Activated naive CD8-positive, alpha-beta T cell treated with anti-CD3 and anti-CD28 coated beads for 36 hours (primary cell): Measurements from ENCODE around the gene AQP10. TPM values are rescaled to one million over a fixed set of nuclear protein-coding genes. Genes with fewer than 3 reads are reported as not detected.
"Not testable (repeated sequence)": the region's sequence is repeated elsewhere in the genome, so short reads cannot be mapped to it uniquely, and the experiment has no call there.

Experiments used
- DNase-seq: peaks from one replicate; pipeline ENCODE4 v3.0.0; 2021
- H3K27ac Mint-ChIP-seq: one replicate; pipeline ENCODE4 v1.8.0; 2022; ENCODE audit warnings: mild to moderate bottlenecking, moderate library complexity, mixed read lengths
- H3K27me3 Mint-ChIP-seq: one replicate; pipeline ENCODE4 v1.8.0; 2022; ENCODE audit warnings: mild to moderate bottlenecking, mixed read lengths
- H3K36me3 Mint-ChIP-seq: one replicate; pipeline ENCODE4 v1.8.0; 2021; ENCODE audit warnings: mild to moderate bottlenecking, mixed read lengths
- H3K4me1 Mint-ChIP-seq: one replicate; pipeline ENCODE4 v1.8.0; 2021; ENCODE audit warnings: mixed read lengths
- H3K4me3 Mint-ChIP-seq: one replicate; pipeline ENCODE4 v1.8.0; 2022; ENCODE audit warnings: mild to moderate bottlenecking, moderate library complexity, mixed read lengths
- H3K9me3 Mint-ChIP-seq: one replicate; pipeline ENCODE4 v1.8.0; 2022; ENCODE audit warnings: mixed read lengths
- total RNA-seq, 2 experiments: library from RNA; stranded (reverse); gene quantifications; one replicate each; pipeline ENCODE4 v1.2.3, GENCODE V29; 2021

Gene AQP10
- total RNA-seq, 2 experiments from 2014 or later = not detected

DNA sequence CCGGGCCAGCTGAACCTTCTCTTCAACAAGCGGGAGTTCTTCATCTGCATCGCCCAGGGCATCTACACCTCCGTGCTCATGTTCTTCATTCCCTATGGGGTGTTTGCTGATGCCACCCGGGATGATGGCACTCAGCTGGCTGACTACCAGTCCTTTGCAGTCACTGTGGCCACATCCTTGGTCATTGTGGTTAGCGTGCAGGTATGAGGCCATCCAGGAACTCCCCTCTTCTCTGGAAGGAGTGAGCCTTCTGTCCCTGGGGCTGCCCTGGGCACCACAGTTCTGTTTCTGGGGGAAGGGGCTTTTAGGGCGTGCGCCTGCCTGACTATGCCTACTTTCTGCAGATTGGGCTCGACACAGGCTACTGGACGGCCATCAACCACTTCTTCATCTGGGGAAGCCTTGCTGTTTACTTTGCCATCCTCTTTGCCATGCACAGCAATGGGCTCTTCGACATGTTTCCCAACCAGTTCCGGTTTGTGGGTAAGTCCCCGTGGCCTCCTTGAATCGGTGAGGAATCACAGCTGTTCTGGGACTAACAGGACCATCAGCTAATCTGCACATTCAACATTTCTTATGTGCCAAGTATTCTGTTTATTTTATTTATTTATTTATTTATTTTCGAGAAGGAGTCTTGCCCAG, 25.5 kb downstream of the AQP10 start:
- no peaks in the 10 kb centered on the region for H3K9me3 Mint-ChIP-seq
- H3K36me3 Mint-ChIP-seq = peaks cover 63% of the 10 kb centered on the region
- peak overlapping the region; percentile 23 for H3K27ac Mint-ChIP-seq
- no peaks in the 10 kb centered on the region for H3K27me3 Mint-ChIP-seq
- no peak for DNase-seq
- H3K4me3 Mint-ChIP-seq = no peak overlapping the region
- peaks cover 58% of the 10 kb centered on the region for H3K4me1 Mint-ChIP-seq

DNA sequence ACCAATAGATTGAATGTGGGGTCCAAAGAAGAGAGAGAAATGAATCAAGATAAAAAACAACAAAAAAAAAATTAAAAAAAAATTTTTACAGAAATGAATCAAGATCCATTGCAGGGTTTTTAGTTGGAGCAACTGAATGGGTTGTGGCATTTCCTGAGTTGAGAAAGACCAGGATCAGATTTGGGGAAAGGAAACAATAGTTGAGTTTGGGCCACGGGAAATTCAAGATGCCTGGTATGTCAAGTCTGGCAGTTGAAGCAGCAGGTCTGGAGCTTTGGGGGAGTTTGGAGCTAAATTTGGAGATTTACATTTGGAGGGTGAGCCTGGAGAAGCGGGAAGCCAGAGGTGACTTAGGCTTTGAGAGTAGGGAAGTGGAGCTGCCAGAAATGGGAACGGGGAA, 27.1 kb downstream of the AQP10 start:
- Mint-ChIP-seq H3K4me1 (peaks cover 56% of the 10 kb centered on the region), H3K27ac (peak overlapping the region; percentile 13), H3K4me3 (no peak overlapping the region), H3K36me3 (peaks cover 50% of the 10 kb centered on the region), H3K27me3 (peaks cover 4% of the 10 kb centered on the region), H3K9me3 (no peaks in the 10 kb centered on the region)
- DNase-seq = no peak

DNA sequence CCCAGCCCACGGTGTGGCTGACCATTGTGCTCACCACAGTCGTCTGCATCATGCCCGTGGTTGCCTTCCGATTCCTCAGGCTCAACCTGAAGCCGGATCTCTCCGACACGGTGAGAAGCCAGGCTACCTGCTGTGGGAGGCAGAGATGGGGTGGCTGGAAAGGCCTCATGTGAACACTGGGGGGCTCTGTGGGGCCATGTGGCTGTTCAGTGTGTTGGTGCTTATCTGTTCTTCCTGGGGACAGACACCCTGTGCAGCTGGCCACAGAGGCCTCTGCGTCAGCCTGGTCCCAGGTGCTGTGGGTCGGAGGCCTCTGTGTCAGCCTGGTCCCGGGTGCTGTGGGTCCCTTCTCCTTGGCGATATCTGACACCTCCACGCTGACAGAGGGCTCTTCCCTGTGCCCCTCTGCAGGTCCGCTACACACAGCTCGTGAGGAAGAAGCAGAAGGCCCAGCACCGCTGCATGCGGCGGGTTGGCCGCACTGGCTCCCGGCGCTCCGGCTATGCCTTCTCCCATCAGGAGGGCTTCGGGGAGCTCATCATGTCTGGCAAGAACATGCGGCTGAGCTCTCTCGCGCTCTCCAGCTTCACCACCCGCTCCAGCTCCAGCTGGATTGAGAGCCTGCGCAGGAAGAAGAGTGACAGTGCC, 27.7 kb downstream of the AQP10 start:
- peak overlapping the region; percentile 13 for H3K27ac Mint-ChIP-seq
- H3K9me3 Mint-ChIP-seq = no peaks in the 10 kb centered on the region
- no peak for DNase-seq
- no peak overlapping the region for H3K4me3 Mint-ChIP-seq
- H3K36me3 Mint-ChIP-seq = peaks cover 45% of the 10 kb centered on the region
- peaks cover 4% of the 10 kb centered on the region for H3K27me3 Mint-ChIP-seq
- peaks cover 57% of the 10 kb centered on the region for H3K4me1 Mint-ChIP-seq

DNA sequence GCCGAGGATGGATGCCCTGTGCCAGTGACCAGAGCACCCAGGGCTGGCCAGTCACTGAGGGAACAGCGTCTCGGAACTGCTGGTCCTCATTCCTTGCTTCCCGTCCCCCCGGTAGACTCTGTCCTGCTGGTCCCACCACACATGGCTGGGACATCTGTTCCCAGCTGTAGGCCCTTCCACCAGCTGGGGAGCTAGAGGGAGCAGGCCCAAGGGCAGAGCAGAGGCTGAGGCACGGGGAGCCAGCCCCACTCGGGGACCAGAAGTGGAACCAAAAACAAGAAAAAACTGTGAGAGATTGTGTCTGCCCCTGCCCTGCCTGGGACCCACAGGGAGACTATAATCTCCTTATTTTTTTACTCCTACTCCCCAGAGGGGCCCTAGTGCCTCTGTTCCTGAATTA, 28.2 kb downstream of the AQP10 start:
- Mint-ChIP-seq H3K4me3 (no peak overlapping the region), H3K4me1 (peaks cover 57% of the 10 kb centered on the region), H3K27ac (peak overlapping the region; percentile 46), H3K36me3 (peaks cover 41% of the 10 kb centered on the region), H3K9me3 (no peaks in the 10 kb centered on the region), H3K27me3 (peaks cover 4% of the 10 kb centered on the region)
- no peak for DNase-seq

DNA sequence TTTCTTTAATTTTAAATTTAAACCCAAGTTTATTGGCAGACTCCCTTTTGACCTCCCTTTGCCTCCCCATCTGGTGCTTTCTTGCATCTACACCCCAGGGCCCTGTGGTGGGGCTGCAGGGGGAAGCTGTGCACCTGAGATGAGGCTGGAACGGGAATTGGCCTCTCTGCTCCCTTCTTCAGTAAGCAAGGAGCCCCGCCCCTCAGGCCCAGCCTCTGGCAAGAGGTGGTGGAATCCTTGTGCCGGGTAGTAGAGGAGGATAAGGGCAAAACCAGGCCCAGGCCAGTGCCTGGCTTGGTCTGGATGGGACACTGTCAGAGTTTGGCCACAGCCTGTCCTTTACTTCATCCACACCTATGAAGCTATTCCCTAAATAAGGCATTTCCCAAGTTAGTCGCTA, 29.5 kb downstream of the AQP10 start:
- DNase-seq = no peak
- H3K27me3 Mint-ChIP-seq = peaks cover 4% of the 10 kb centered on the region
- no peaks in the 10 kb centered on the region for H3K9me3 Mint-ChIP-seq
- H3K27ac Mint-ChIP-seq = no peak overlapping the region
- H3K4me3 Mint-ChIP-seq = no peak overlapping the region
- peaks cover 29% of the 10 kb centered on the region for H3K36me3 Mint-ChIP-seq
- peaks cover 47% of the 10 kb centered on the region for H3K4me1 Mint-ChIP-seq

DNA sequence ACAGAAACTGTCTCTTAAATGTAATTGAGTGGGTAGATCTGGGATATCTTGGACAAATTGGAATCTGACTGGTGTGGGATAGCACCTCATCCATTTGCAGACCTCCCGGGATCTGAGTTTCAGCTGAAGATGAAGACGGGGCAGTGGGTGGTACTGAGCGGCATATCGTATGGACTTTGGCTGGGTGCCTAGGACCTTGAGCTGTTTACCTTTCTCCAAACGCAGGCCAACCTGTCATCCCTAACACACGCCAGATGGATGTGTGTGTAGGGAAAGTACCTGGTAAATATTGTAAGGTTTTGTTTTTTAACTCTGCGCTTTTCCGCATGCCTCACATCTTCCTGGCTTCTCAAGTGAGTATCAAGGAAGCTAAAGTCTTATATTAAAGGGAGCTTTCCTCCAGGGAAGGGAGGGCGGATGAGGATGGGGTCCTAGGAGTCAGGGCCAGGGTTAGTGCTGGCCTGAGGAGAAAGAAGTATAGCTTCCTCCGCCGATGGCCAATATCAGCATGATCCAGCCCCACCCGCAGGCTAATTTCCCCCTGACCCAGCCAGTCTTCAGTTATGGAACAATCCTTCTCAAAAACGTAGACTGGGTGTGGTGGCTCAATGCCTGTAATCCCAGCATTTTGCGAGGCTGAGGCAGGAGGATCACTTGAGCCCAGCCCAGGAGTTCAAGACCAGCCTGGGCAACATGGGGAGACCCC, 30.6 kb downstream of the AQP10 start:
- H3K9me3 Mint-ChIP-seq = no peaks in the 10 kb centered on the region
- DNase-seq = no peak
- peaks cover 39% of the 10 kb centered on the region for H3K4me1 Mint-ChIP-seq
- H3K36me3 Mint-ChIP-seq = peaks cover 20% of the 10 kb centered on the region
- H3K4me3 Mint-ChIP-seq = no peak overlapping the region
- peaks cover 4% of the 10 kb centered on the region for H3K27me3 Mint-ChIP-seq
- H3K27ac Mint-ChIP-seq = no peak overlapping the region

DNA sequence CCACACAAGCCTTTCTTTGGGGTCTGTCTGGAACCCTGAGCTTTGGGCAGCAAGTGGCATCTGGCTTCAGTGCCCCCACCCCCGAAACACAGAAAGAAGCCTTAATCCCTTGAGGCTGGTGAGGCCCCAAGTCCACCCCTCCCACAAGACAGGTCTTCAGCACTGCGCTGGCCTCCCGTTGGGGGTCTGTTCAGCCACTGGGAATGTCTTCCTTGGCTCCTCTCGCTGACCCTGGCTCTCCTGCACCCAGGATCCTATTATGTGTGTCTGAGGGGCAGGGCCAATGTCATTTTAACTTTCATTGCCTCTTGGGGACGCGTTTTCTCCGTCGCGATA, 31.3 kb downstream of the AQP10 start:
- Mint-ChIP-seq H3K4me3 (peak overlapping the region; percentile 79), H3K27ac (no peak overlapping the region), H3K36me3 (peaks cover 15% of the 10 kb centered on the region), H3K27me3 (peaks cover 4% of the 10 kb centered on the region), H3K4me1 (peaks cover 34% of the 10 kb centered on the region), H3K9me3 (no peaks in the 10 kb centered on the region)
- DNase-seq = no peak

DNA sequence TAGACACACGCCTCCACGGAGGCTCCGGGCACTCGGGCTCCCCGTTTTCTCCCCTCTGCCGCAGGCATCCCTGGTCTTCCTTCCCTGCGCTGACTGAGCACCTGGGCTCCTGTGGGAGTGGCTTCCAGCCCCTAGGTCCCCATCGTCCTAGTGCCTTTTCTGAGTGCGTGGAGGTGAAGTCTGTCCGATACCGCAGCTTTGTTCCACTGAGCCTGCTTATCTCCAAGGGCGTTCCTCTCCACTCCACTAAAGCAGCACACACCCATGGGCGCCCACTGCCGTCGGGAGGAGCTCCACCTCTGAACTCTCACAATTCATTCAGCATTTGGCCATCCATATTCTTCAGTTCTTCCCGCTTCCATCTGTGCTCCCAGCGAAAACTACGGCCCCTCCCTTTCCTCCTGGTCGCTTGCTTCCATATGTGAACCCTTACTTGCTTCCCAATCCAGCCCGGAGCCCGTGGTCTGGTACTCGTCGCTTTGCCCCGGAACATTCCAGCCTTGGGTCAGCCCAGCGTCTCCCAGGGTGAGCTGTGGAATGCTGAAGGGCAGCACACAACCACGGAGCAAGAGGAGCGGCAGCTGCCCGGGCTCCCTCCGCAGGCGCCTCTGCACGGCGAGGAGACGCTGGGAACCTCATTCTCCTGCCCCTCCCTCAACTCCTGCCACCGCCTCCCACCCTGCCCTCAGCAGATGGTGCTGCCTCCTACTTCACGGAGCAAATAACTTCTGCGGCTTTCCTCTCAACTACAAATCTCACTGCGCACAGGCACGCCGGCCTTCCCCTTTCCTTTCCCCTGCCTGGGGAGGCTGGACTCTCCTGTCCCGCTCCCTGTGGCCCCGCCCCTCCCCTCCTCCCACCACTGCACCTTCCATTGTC, 31.9 kb downstream of the AQP10 start:
- Mint-ChIP-seq H3K4me3 (peak overlapping the region; percentile 79), H3K4me1 (peaks cover 32% of the 10 kb centered on the region), H3K36me3 (peaks cover 11% of the 10 kb centered on the region), H3K9me3 (no peaks in the 10 kb centered on the region), H3K27ac (peak overlapping the region; percentile 58), H3K27me3 (peaks cover 4% of the 10 kb centered on the region)
- peak; percentile 50 for DNase-seq

DNA sequence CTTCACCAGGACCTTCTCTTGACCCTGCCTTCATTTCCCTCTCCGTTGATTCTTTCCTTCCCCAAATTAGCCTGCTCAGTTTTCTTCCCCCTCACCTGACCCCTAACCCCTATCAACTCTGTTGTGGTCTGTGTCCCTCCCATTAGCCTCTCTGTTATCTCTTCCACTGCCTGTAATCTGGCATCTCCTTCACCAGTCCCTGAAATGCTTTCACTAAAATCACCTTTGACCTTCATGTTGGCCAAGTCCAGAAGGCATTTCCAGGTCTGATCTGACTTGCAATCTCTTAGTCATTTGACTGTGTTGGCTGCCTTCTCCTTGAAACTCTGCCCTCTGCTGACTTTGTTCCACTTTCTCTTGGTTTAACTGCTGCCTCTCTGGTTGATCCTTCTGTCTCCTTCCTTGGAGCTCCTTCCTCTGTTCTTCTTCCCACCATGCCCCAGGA, 32.6 kb downstream of the AQP10 start:
- Mint-ChIP-seq H3K4me1 (peaks cover 28% of the 10 kb centered on the region), H3K9me3 (no peaks in the 10 kb centered on the region), H3K36me3 (peaks cover 8% of the 10 kb centered on the region), H3K27me3 (peaks cover 4% of the 10 kb centered on the region), H3K27ac (peak overlapping the region; percentile 27), H3K4me3 (peak overlapping the region; percentile 79)
- DNase-seq = peak; percentile 22

DNA sequence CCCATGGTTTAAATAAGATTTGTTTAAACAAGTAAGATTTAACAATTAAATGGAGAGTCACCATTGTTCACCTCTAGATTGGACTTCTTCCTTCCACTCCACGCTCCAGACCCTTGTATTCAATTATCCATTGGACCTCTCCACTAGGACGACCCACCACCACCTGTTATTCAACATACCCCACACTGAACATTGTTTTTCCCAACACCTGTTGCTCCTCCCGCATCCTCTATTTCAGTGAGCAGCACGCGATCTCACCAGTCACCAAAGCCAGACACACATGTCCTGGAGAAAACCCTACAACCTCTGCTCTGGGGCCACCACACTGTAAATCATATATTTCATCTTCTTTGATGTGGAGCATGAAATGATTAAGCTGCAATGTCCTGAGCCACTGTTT, 33.1 kb downstream of the AQP10 start:
- no peak overlapping the region for H3K27ac Mint-ChIP-seq
- peaks cover 4% of the 10 kb centered on the region for H3K27me3 Mint-ChIP-seq
- H3K36me3 Mint-ChIP-seq = peaks cover 3% of the 10 kb centered on the region
- H3K4me3 Mint-ChIP-seq = no peak overlapping the region
- no peaks in the 10 kb centered on the region for H3K9me3 Mint-ChIP-seq
- H3K4me1 Mint-ChIP-seq = peaks cover 28% of the 10 kb centered on the region
- DNase-seq = no peak

DNA sequence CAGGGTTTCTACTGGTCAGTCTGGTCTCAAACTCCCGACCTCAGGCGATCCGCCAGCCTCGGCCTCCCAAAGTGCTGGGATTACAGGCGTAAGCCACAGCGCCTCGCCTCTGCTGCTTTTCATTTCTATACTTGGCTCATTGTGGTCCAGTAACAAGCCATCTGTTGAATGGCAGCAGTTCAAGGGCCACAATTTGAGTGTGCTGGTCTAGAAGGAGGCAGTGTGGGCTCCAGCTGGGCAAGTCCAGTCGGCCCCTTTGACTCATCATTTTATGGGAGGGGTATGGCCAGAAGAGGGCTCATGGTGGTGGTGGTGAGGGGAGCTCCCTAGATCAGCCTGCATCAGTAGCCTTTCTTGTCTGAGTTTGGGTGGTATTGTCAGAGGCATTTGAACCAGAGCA, 37.6 kb downstream of the AQP10 start:
- no peak for DNase-seq
- Mint-ChIP-seq H3K4me3 (no peak overlapping the region), H3K27ac (no peak overlapping the region), H3K27me3 (no peaks in the 10 kb centered on the region), H3K9me3 (peaks cover 4% of the 10 kb centered on the region), H3K4me1 (peaks cover 9% of the 10 kb centered on the region), H3K36me3 (no peaks in the 10 kb centered on the region)

DNA sequence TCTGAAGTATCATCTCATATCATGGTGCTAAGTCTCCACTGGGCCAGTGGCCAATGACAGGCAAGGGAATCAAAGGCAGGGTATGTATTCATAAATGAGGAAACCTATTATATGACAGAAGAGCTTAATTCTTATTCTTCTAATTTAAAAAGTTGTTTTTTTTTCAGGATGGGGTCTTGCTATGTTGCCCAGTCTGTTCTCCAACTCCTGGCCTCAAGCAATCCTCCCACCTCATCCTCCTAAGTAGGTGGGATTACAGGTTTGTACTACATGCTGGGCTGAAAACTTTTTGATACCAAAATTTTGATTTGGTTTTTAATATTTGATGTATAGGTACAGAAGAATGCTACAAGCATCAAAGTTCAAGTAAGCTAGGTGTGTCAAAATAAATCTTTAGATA, 39.4 kb downstream of the AQP10 start:
- Mint-ChIP-seq H3K9me3 (peaks cover 4% of the 10 kb centered on the region), H3K4me3 (no peak overlapping the region), H3K36me3 (no peaks in the 10 kb centered on the region), H3K27ac (no peak overlapping the region), H3K27me3 (no peaks in the 10 kb centered on the region), H3K4me1 (no peaks in the 10 kb centered on the region)
- no peak for DNase-seq

DNA sequence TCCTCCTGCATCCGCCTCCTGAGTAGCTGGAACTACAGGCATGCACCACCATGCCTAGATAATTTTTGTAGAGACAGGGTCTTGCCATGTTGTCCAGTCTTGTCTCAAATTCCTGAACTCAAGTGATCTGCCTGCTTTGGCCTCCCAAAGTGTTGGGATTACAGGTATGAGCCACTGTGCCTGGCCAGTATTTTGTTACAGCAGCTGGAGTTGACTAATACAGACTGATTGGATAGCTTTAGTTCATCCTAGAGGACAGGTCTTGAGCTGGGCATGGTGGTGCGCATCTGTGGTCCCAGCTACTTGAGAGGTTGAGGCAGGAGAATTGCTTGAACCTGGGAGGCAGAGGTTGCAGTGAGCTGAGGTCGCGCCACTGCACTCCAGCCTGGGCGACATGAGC, 40.0 kb downstream of the AQP10 start:
- H3K36me3 Mint-ChIP-seq, H3K4me1 Mint-ChIP-seq, H3K27ac Mint-ChIP-seq, H3K4me3 Mint-ChIP-seq, H3K27me3 Mint-ChIP-seq, DNase-seq, H3K9me3 Mint-ChIP-seq: not testable (repeated sequence)

DNA sequence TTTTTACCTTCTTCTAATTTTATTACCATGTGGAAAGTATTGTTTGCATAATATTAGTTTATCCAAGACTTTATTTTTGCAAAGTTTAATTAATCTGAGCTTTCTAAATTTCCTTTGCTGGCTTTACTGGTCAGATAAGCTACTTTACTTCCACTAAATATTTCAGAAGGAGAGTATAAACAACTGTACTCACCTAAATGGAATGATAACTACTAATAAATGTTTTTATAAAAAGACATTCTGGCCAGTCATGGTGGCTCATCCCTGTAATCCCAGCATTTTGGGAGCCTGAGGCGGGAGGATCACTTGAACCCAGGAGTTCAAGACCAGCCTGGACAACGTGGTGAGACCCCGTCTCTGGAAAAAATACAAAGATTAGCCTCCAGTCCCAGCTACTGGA, 40.5 kb downstream of the AQP10 start:
- DNase-seq = no peak
- Mint-ChIP-seq H3K4me1 (peaks cover 6% of the 10 kb centered on the region), H3K36me3 (no peaks in the 10 kb centered on the region)

DNA sequence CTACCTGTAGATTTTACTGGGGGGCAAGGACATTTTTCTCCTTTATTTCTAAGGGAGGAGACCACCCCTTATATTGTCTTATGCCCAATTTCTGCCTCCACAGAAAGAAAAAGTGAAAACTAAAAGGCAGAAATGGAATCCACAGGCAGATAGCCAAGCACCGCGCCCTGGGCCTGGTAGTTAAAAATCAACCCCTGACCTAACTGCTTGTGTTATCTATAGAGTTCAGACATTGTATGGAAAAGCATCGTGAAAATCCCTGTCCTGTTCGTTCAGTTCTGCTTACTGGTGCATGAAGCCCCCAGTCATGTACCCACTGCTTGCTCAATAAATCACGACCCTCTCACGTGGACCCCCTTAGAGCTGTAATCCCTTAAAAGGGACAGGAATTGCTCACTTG, 50.5 kb downstream of the AQP10 start:
- Mint-ChIP-seq H3K36me3 (no peaks in the 10 kb centered on the region), H3K9me3 (no peaks in the 10 kb centered on the region), H3K27me3 (no peaks in the 10 kb centered on the region), H3K27ac (no peak overlapping the region), H3K4me1 (peaks cover 9% of the 10 kb centered on the region), H3K4me3 (no peak overlapping the region)
- DNase-seq = no peak

More for the DNA sequence above, 40.5 kb downstream of the AQP10 start:
- peaks cover 4% of the 10 kb centered on the region for H3K9me3 Mint-ChIP-seq
- H3K27ac Mint-ChIP-seq = no peak overlapping the region
- H3K27me3 Mint-ChIP-seq = no peaks in the 10 kb centered on the region
- no peak overlapping the region for H3K4me3 Mint-ChIP-seq
